NOMO-1 treated with DMSO at 0.1 percent for 48 hours (cell line): Measurements from ENCODE around the gene FYN.
A peak's percentile ranks its signal among the peaks of the same experiment; 100 is the strongest.
"Not testable (repeated sequence)": the region's sequence is repeated elsewhere in the genome, so short reads cannot be mapped to it uniquely, and the experiment has no call there.

ENCODE experiments used
- DNase-seq: peaks from one replicate; lab custom pipeline; 2025; ENCODE audit not compliant: unreplicated experiment; lab: John Stamatoyannopoulos, UW

The FYN gene

DNA sequence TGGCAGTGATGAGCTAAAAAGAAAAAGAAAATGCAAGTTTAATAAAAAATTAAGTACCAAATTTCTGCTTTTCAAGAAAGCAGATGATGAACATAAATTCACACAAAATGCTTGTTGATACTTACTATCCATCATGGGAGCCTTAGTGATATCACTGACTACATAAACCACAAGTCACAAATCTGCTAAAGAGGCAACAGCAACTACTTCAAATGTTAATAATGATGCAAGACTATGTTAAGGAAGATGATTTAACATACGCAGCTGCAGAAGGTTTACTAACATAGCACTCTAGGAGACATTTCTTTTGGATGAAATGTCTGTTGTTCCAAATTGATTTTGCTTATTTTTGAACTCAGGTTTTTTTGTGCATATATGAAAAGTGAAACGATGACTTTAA is 18.6 kb downstream of the FYN start:
- DNase-seq = peak; percentile 8

DNA sequence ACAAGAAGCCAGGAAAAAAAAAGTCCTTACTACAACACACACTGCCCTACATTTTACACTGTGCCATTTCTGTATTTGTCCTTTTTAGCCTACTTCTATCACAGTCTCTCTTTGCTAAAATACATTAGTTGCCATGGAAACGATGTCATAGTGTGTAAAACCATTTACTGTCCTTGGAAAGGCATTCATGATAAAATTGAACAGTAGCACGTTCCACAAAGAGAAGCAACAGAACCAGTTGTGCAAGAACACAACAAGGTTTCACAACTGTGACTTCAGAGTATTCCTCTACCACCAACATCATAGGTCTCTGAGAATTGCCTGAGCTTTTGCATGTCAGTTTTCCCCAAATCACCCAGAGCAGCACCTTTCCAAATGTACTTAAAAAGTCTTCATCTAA is 20.5 kb downstream of the FYN start:
- DNase-seq = peak; percentile 31

DNA sequence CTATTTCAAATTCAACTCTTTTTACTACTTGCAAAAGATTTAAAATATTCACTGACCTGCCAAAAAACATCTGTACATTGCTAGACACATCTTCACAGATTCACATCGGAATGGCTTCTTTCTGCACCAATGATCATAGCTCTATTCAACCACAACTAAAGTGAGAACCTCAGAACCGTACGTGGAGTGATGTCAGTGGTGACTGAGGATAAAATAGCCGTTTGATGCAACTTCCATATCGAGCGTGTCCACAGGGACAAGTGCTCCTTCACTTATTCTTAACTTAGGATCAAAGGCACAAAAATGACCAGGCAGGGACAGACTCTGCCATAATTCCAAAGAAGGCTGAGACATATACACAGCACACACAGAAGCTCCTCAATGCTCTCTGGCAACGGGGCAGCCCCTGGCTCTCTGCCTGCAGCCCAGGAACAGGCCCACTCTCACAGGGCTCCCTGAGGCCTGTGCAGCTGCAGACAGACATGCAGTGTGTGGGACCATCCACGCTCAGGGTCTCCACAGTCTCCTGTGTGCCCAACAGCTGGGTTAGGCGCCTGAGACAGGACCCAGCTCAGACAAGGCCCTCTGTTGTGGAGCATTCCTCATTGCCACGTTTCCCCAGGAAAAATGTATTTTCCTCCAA is 22.8 kb downstream of the FYN start:
- no peak for DNase-seq

DNA sequence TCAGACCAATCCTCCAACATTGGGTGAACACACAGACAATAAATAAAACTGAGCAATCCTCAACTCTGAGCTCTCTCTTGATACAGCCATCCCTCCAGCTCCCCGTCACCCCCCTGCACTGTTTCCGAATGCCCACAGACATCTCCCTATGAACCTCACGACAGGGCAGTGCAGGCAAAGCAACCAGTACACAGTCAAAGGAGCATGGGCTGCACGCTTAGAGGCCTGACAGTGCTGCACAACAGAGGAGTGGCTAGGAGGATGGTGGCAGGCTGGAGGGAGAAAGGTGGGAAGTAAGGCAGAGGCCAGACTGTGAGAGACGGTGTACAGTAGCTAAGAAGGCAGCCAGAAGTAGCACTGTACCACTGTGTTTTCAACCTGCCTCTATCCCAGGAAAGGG is 24.0 kb downstream of the FYN start:
- no peak for DNase-seq

DNA sequence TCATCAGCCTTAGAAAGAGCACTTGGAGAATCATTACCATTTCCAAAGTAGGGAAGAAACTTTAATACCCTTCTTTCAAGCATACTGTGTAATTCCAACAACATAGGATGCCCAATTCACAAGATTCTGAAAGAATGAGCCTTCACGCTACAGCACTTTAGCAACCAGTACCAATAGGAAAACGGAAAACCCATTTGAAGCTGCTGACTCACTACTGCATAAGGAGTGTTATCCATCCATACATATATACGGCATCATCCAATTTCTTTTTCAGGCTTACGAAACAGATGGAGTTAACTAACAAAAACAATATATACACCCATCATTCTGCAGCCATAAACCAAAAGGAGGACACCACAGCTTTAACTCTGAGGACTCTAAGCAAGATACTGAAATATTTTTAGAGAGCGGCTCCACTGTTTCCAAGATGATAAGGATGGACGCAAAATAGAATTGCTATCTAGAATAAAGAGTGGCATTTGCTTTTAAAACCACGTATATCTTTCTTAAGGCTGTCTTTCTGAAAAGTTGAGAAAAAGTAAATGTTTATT is 24.9 kb downstream of the FYN start:
- DNase-seq = no peak

DNA sequence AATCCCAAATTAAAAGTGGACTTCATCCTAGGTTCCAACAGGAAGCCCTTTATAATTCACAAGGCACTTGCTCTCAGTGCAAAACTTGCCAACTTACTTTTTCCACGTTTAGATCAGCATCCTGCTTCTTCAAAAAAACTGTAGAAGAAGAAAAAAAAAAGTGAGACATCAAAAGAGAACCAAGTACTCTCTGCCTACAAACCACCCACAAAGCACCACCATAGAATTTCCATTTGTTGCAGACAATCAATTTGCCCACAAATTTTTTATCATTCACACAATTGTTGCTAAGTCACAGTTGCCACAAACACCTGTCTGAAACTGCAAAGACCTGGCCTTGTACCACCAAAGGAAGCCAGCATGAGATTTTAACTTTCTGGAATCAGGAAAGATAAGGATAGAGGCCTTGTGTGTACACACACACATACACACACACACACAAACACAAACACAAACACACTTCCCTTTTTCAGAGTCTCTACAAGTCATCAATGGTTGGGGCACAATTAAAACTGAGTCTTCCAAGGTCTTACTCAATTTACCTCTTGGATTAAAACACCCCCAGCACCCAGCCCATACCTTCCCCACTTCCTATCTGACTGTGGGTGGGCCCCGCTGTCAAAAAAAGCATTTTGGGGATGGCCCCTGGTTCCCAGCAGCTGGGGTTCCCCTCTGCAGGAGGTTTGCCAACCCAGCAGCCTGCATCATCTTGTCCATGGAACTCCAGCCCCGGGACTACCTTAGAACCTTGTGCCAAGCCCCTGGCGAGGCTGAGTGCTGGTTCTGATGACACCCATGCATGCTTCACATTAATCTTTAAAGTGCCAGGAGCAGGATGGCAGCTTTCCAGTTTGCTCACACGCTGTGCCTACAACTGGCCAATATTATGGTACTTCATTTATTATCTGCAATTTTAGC is 26.5 kb downstream of the FYN start:
- DNase-seq = no peak

DNA sequence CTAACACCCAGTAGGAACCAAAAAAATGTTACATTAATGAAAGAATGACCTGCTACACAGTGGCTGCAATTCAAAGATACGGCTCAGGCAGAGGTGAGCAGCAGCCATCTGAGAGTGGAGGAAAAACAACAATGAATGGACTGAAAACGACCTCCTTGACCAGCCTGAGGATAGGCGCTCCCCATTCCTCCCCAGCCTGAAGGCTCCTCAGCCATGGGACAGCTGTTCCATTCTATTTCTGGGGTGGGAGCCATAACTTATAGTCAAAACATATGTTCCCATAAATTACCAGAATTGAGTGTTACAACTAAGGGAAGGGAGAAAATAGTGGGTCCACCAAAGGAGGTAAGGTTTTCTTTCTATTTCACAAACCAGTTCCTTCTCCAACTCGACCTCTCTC is 27.2 kb downstream of the FYN start:
- no peak for DNase-seq

DNA sequence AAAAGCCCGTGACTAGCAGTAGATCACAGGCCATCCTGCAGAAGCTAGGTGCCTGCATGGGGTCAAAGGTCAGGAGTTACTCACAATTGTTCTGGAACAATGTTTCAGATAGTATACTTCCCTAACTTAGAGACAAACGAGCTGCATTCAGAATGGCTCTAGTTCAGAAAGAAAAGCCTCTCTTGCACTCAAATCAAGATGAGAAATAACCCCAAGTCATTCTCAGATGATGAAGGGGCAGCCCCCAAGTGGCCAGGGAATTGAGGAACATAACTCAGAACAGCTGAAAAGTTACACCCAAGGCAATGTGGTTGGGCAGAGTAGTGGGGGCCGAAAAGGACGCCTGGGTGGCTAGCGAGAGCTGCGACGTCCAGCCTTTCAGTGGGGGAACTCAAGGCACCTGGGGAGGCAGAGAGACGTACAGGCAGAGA is 27.8 kb downstream of the FYN start:
- peak; percentile 26 for DNase-seq

DNA sequence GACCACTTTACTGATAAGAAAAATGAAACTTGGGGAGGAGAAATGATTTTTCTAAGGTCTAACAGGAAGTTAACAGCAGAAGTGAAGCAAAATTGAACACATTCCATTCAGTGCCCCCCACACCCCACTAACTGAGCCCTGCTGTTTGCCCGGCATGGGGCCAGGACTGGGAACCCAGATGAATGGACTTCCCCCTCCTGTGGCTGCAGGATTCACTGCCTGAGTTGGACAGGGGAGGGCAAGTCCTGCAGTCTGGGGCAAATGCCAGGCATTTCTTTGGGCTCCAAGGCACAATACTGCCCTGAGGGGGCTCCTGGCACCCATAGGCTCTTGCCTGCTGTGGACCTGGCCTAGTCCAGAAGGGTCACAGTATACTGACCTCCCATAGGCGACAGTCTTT is 28.3 kb downstream of the FYN start:
- no peak for DNase-seq

DNA sequence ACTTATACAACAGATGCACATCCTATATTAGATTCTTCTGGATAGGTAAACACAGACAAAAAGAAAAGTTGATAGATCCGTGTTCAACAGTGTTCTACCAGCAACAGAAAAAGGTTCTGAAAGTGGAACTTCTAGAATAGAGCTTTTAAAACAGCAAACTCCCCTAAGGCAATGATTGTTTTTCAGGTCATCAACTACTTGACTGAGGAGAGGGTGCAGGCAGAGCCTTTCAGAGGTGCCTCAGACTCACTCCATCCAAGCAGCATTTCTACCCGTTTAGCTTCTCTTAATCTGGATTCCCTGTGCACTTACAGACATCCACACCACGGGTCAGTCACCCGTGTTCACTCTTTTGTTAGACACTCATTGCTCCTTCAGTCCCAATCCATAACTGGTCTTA is 28.9 kb downstream of the FYN start:
- no peak for DNase-seq

DNA sequence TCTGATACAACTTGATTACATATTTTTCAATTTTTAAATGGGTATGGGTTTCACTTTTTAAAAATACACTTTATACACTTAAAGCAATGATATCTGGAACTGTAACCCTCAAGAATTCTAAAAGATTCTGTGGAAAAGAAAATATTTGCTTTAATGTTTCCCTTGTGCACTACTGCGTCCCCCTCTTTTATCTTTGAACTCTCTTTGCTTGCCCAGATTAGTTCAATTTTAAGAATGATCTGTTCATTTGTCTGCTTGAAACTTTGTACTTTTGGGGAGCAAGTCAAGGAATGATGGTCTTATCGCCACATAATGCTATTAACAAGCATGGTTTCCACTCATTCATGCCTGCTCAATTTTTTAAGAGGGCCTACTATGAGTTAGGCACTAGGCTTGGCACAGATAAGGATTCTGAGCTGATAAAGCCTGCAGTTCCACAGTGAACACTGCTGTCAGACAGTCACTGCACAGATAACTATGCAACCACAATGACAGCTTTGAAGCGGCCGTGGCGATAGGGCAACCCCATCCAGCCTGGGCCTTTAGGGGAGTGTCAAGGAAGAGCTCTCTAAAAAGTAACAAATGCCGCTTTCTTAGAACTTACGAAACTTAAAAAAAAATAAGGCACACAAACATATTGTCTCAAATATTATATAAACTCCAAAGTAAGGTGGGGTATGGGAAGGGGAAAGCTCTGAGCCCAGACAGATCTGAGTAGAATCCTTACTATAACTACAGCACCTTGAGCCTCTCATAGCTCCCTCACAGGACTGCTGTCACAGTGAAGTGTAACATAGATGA is 29.7 kb downstream of the FYN start:
- DNase-seq = no peak

DNA sequence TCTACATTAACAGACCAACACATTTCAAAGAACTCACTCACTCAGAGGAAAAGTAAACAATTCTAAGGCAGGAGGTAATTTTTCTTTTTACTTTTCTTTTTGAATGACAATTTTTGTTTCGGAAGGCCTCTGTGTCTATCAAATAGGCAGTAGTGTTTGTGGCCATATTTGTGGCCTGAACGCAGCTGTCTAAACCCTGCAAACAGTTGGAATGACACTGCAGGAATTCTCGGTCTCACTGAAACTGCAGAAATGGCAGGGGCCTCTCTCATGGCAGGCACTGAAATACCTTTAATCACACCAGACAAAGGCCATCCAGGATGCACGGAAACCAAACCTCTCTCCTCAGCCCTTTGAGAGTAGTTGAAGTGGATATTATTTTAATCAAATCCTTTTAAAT is 30.4 kb downstream of the FYN start:
- DNase-seq = no peak

DNA sequence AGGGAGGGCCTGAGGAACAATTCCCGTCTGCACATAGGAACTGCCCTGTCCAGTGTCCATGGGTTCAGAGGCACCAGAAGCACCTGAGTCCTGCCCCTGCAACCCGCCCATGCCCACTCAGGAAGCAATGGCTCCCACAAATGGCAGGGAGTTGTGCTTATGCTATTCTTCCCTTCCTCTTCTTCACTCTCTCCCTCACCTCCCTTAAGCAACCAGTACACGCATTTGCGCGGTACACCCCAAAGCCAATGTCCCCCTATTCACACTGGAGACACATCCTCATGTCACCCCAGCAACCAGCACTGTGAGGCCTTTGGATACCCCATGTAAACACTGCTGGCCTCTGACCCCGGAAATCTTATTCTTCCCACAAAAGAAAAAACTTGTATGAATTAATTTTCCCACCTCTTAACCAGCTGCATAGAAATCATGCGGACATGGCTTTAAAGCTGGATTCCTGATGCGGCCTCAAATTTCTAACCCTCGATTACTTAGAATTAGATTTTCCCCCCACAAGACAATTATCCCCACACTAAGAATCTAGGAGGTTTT is 30.9 kb downstream of the FYN start:
- no peak for DNase-seq

DNA sequence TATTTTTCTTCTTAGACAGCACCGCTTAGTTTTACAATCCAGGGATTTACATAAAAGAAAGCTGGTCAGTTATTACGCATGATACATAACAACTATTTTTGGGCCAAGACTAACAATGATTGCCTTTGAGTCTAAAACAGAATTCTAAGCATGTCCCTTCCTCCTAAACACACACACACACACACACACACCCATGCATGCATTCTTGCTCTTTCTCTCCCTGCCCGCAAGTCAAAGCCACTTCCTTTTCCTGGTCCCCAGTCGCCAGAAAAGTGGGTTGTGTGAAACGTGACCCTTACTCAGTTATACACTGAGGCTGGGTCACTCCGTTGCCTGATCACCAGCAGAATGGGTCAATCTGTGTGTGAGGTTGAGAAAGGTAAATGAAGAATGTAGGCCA is 31.4 kb downstream of the FYN start:
- peak; percentile 50 for DNase-seq

DNA sequence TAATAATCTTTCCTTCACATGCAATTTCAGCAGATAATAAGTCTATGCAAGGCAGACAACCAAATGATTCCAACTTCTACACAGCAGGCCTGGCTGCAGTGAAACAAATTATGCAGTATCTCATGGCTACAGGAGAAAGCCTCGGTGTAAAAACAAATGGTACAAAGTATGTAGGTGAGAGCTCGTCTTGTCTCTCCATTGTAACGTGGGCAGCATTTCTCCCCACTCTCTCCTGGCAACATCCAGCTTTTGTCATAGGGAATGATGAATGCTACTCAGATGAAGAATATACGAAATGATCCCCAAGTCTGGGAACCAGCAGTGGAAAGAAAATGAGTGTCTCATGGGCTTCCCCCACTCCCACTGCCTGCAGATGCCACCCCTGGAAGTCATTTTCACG is 32.4 kb downstream of the FYN start:
- no peak for DNase-seq

DNA sequence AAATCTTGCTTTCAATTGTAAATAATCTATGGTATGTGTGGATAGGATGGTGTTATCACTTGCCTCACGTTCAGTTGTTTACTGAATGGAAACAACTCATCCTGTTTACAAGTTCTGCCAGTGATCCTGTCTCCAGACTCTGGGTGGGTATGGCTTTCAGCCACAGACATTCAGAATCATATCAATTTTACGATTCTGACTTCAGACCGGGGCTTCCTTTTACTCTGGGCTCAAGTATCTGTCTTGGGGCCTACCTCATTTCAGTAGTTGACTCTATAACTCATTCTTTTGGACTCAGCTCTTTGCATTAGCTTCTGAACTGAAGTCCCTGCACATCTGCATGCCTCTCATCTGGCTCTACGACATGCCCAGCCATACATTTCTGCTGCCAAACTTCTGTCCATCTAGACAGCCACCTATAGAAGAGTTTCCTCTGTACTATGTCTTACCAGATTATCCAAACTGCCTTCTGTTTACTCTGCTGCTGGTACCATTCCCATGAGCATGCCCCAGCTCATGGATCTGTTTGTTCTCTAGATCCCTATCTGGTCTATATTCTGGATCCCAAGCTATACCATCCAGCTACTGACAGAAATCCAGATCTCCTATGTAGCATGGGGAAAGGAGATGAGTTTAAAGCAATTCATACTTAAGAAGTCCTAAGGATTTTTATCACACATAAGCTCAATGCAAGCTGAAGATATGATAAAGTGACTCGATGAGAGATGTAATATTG is 34.3 kb downstream of the FYN start:
- no peak for DNase-seq

DNA sequence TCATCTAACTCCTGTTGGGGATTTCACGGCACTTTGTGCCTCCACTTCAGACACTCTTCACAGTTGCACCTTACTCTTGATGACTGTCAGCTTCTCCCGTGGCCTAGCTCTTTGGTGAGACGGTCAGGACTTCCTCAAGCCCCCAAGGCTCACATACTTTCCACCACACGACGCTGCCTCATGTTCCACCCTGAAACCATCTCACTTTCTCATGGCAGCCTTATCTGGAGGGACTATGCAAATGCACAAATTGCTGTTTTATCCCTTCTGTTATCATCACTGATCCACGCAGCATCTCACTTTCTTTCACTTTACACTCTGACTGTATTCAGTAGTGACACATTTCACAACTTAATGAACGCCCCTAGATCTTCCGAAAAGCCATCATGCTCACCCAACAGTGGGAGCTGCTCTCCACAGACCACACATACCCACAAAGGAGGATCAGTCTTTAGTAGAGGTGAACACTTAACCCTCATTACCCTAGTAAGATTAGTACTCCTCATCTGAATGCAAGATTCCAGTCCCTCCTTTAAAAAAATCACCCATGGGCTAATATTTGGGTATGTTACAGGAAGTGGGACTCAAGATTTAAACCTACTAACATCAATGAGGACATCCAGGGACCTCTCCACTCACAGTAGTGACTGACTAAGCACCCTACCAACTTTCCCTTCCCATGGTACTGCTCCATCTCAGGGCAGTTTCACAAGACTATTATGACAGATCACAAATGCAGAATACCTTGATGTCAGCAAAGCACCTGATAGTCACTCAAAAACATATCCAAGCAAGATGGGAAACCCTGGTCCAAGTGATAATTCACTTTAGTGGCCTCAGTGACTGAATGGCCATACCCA is 35.4 kb downstream of the FYN start:
- DNase-seq = no peak

DNA sequence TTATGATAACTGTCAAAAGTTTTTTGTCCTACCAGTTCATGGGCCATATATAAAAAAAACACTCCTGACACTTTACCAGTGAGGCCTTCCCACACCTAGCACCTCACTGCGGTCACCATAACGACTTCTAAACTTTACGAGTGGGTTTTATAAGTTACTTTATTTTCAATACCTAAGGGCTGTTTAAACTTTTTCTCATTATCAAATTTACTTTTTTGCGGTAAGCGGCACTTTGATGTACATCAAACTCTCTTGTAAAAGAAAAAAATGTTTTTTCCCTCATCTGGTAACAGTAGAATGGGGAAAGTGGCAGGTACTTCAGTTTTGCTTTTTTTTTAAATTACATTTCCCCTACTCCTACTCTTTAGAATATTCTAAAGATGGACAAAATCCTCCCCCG is 36.2 kb downstream of the FYN start:
- DNase-seq = no peak

DNA sequence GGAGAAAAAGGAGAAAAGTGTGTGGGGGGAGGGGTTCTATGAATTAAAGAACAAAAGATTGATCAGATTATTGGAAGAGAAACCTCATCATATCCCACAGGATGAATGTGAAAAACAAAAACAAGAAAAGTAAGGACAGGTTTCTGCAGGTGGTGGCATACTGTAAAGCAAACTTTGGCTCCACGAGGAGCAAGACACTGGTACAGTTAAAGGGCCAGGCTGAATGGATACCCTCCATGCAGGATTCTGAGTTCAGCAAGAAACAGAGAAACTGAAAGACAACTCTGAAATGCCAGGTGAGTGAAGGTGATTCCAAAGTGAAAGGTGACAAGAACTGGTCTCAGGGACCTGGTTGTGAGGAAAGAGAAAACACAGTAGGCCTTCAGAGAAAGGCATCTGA is 37.4 kb downstream of the FYN start:
- DNase-seq = no peak

DNA sequence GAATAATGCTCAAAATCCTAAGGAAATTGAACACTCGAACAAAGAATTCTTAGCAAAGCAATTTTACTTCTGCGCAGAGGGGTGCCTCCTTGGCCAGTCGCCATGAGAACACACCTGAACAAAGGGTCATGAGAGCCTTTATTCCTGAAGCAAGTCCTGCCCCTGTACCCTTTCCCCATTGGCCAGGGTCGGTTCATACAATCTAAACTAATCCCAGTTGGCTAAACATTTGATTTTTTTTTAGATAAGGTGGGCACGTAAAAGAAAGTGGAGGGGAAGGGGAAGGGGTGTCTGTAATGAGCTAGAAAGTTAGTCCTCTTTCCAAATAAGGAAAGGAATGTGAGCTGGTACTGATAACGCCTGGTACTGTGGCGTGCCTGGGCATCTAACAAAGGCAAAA is 37.9 kb downstream of the FYN start:
- not testable (repeated sequence) for DNase-seq
